SK-MEL-5 (cell line): ENCODE results near the gene MYH11. TPM values are rescaled to one million over a fixed set of nuclear protein-coding genes. Genes with fewer than 3 reads are reported as not detected.
A peak's percentile ranks its signal among the peaks of the same experiment; 100 is the strongest.

Source experiments
- DNase-seq: peaks from one replicate; pipeline ENCODE4 v3.0.0-alpha.2; 2016; ENCODE audit warnings: low read depth, low spot score
- in situ Hi-C: cut with HindIII; loops from 2 replicates; pipeline ENCODE4 v1.10.0; 2016; ENCODE audit warnings: low sequenced_read_pairs, high pct_unique_total_duplicates, low pct_unique_long_range_greater_than_20kb
- total RNA-seq: library from RNA; depleted of rRNA; stranded (reverse); fragments of >200 nt; shearing (Covaris generic); gene quantifications from 2 replicates; pipeline ENCODE4 v1.2.3, GENCODE V29; 2014

The MYH11 gene
- total RNA-seq, 1 experiment from 2014 or later = not detected

- in situ Hi-C loops = no loop called here
- DNase-seq = no peak
Observed at GRCh38 chr16:15775663-15776304, 81.0 kb downstream of the MYH11 start.

GRCh38 chr16:15775209-15775608, 81.6 kb downstream of the MYH11 start:
- in situ Hi-C loops = no loop called here
- DNase-seq = peak; percentile 69

- in situ Hi-C loops = no loop called here
- no peak for DNase-seq
Observed at GRCh38 chr16:15773968-15774367, 82.9 kb downstream of the MYH11 start.

GRCh38 chr16:15772579-15773293, 84.1 kb downstream of the MYH11 start:
- in situ Hi-C loops = no loop called here
- no peak for DNase-seq

GRCh38 chr16:15771694-15772093, 85.1 kb downstream of the MYH11 start:
- in situ Hi-C loops = no loop called here
- DNase-seq = no peak

GRCh38 chr16:15770512-15770911, 86.3 kb downstream of the MYH11 start:
- in situ Hi-C loops = no loop called here
- no peak for DNase-seq

GRCh38 chr16:15770107-15770506, 86.7 kb downstream of the MYH11 start:
- in situ Hi-C loops = no loop called here
- DNase-seq = no peak

- DNase-seq = no peak
- in situ Hi-C loops = no loop called here
Observed at GRCh38 chr16:15769239-15769638, 87.6 kb downstream of the MYH11 start.

- in situ Hi-C loops = no loop called here
- no peak for DNase-seq
Observed at GRCh38 chr16:15768201-15768600, 88.6 kb downstream of the MYH11 start.

GRCh38 chr16:15766918-15767317, 89.9 kb downstream of the MYH11 start:
- in situ Hi-C loops = no loop called here

GRCh38 chr16:15765880-15766279, 90.9 kb downstream of the MYH11 start:
- peak; percentile 56 for DNase-seq
- in situ Hi-C loops = no loop called here

More at GRCh38 chr16:15766918-15767317, 89.9 kb downstream of the MYH11 start:
- DNase-seq = no peak

- DNase-seq = no peak
- in situ Hi-C loops = no loop called here
Observed at GRCh38 chr16:15765116-15765515, 91.7 kb downstream of the MYH11 start.

GRCh38 chr16:15764112-15764511, 92.7 kb downstream of the MYH11 start:
- DNase-seq = no peak
- in situ Hi-C loops = no loop called here

GRCh38 chr16:15760129-15760528, 96.7 kb downstream of the MYH11 start:
- no peak for DNase-seq
- in situ Hi-C loops = no loop called here

GRCh38 chr16:15759070-15759469, 97.8 kb downstream of the MYH11 start:
- in situ Hi-C loops = no loop called here
- no peak for DNase-seq

- in situ Hi-C loops = no loop called here
- no peak for DNase-seq
Observed at GRCh38 chr16:15757630-15758251, 99.1 kb downstream of the MYH11 start.

GRCh38 chr16:15757077-15757386, 99.8 kb downstream of the MYH11 start:
- in situ Hi-C loops = no loop called here
- no peak for DNase-seq

- no peak for DNase-seq
- in situ Hi-C loops = no loop called here
Observed at GRCh38 chr16:15754821-15755534, 101.8 kb downstream of the MYH11 start.
